A673 (cell line): ENCODE results near the gene LCLAT1. TPM values are rescaled to one million over a fixed set of nuclear protein-coding genes. Genes with fewer than 3 reads are reported as not detected.

ENCODE experiments used
- BruUV-seq: library from RNA; stranded (reverse); fragments of 400-500 nt; replicated peaks from 2 replicates; lab custom pipeline; 2021; lab: Mats Ljungman, UMichigan
- CTCF ChIA-PET: fragments of 300-600 bp; sonication (Branson Sonifier 250); formaldehyde crosslinking; loops from one replicate; lab custom pipeline; 2022; ENCODE audit warnings: antibody characterized with exemption; lab: Charles Lee
- POLR2A ChIA-PET: fragments of 300-600 bp; sonication (Branson Sonifier 250); formaldehyde crosslinking; loops from one replicate; lab custom pipeline; 2022; ENCODE audit warnings: antibody characterized with exemption; ENCODE audit not compliant: low non-redundant PET; lab: Charles Lee
- DNase-seq: peaks from one replicate; pipeline ENCODE4 v3.0.0-alpha.2; 2015; ENCODE audit warnings: low spot score
- H3K27ac ChIP-seq: fragments of 200-600 bp; sonication (generic); 2 replicates; pipeline ENCODE4 v1.5.1; 2016; ENCODE audit warnings: mixed run types, low read depth, mild to moderate bottlenecking, mixed read lengths, antibody characterized with exemption, low read length; ENCODE audit not compliant: poor library complexity, severe bottlenecking
- H3K27me3 ChIP-seq: fragments of 200-600 bp; sonication (generic); replicated peaks from 2 replicates; pipeline ENCODE4 v1.6.1; 2017; ENCODE audit warnings: mixed run types, low read depth, mild to moderate bottlenecking, mixed read lengths, antibody characterized with exemption, low read length; ENCODE audit not compliant: insufficient read depth, poor library complexity
- H3K36me3 ChIP-seq: fragments of 200-600 bp; sonication (generic); 2 replicates; pipeline ENCODE4 v1.6.1; 2016; ENCODE audit warnings: mixed run types, mild to moderate bottlenecking, mixed read lengths, antibody characterized with exemption, low read length; ENCODE audit not compliant: insufficient read depth, poor library complexity, severe bottlenecking
- H3K4me1 ChIP-seq: fragments of 200-600 bp; sonication (generic); 2 replicates; pipeline ENCODE4 v1.6.1; 2017; ENCODE audit warnings: mixed run types, mild to moderate bottlenecking, mixed read lengths, antibody characterized with exemption, low read length; ENCODE audit not compliant: insufficient read depth, poor library complexity, severe bottlenecking
- H3K4me3 ChIP-seq: fragments of 200-600 bp; sonication (generic); 2 replicates; pipeline ENCODE4 v1.5.1; 2016; ENCODE audit warnings: low read depth, mixed run types, mild to moderate bottlenecking, mixed read lengths, low read length; ENCODE audit not compliant: poor library complexity, severe bottlenecking
- H3K9me3 ChIP-seq: fragments of 200-600 bp; sonication (generic); 2 replicates; pipeline ENCODE4 v1.6.1; 2016; ENCODE audit warnings: mixed run types, low read depth, mild to moderate bottlenecking, mixed read lengths, antibody characterized with exemption, low read length; ENCODE audit not compliant: poor library complexity, severe bottlenecking
- CTCF ChIP-seq: fragments of 300-800, 200-600 bp; sonication (generic); conservative IDR thresholded peaks from 2 replicates; pipeline ENCODE4 v1.5.1; 2017; ENCODE audit warnings: low read depth, mild to moderate bottlenecking, antibody characterized with exemption, low read length, moderate library complexity, mixed read lengths
- EZH2 ChIP-seq: fragments of 200-600 bp; sonication (generic); IDR thresholded peaks from 2 replicates; pipeline ENCODE4 v1.6.1; 2017; ENCODE audit warnings: borderline replicate concordance, low read depth, mild to moderate bottlenecking, mixed read lengths, antibody characterized with exemption, low read length; ENCODE audit not compliant: poor library complexity, severe bottlenecking
- intact Hi-C: fragments of 100-400 bp; cut with micrococcal nuclease; formaldehyde crosslinking; loops from one replicate; pipeline ENCODE4 v1.10.0; 2022; ENCODE audit not compliant: unreplicated experiment
- total RNA-seq: library from RNA; stranded (reverse); gene quantifications from 2 replicates; pipeline ENCODE4 v1.2.3, GENCODE V29; 2021

Gene LCLAT1
- total RNA-seq, 1 experiment from 2014 or later = 35.3 TPM

GRCh38 chr2:30434708-30435107 is 12.3 kb upstream of the LCLAT1 start:
- peaks cover 5% of the 10 kb centered on the region for H3K4me1 ChIP-seq
- H3K27ac ChIP-seq = no peak overlapping the region
- BruUV-seq = no TSS peak
- ChIA-PET CTCF (no interaction called here), POLR2A (no interaction called here)
- DNase-seq = no peak
- H3K9me3 ChIP-seq = no peaks in the 10 kb centered on the region
- intact Hi-C loops = no loop called here
- H3K36me3 ChIP-seq = no peaks in the 10 kb centered on the region
- TF ChIP-seq EZH2 = no peak
- TF ChIP-seq CTCF = no peak
- H3K27me3 ChIP-seq = no peaks in the 10 kb centered on the region
- no peak overlapping the region for H3K4me3 ChIP-seq

- DNase-seq = peak; percentile 61
- H3K27ac ChIP-seq = peak overlapping the region; percentile 19
- no peak overlapping the region for H3K4me3 ChIP-seq
- no peaks in the 10 kb centered on the region for H3K27me3 ChIP-seq
- peaks cover 5% of the 10 kb centered on the region for H3K4me1 ChIP-seq
- ChIA-PET POLR2A (no interaction called here), CTCF (no interaction called here)
- no TSS peak for BruUV-seq
- no peaks in the 10 kb centered on the region for H3K9me3 ChIP-seq
- TF ChIP-seq EZH2 (no peak), CTCF (no peak)
- H3K36me3 ChIP-seq = no peaks in the 10 kb centered on the region
- intact Hi-C loops = no loop called here
These were observed 10.1 kb upstream of the LCLAT1 start for GRCh38 chr2:30436859-30437435.

- DNase-seq = no peak
- CTCF ChIA-PET = no interaction called here
- Histone ChIP-seq H3K27ac (no peak overlapping the region), H3K4me1 (peaks cover 5% of the 10 kb centered on the region), H3K36me3 (no peaks in the 10 kb centered on the region), H3K27me3 (no peaks in the 10 kb centered on the region), H3K4me3 (no peak overlapping the region), H3K9me3 (no peaks in the 10 kb centered on the region)
- POLR2A ChIA-PET = no interaction called here
- BruUV-seq = no TSS peak
- intact Hi-C loops = no loop called here
- TF ChIP-seq CTCF (no peak), EZH2 (no peak)
These were observed 9.1 kb upstream of the LCLAT1 start for GRCh38 chr2:30437809-30438548.
